H54 (cell line): ENCODE measurements around the gene NHSL2.

Experiments
- DNase-seq: peaks from one replicate; pipeline ENCODE4 v3.0.0; 2011; ENCODE audit warnings: low spot score, mixed read lengths; ENCODE audit not compliant: insufficient read length
- FAIRE-seq: peaks from 3 replicates; lab custom pipeline; 2011; peaks lifted over from hg19 to GRCh38; lab: Jason Lieb, UNC
- POLR2A ChIP-seq: IDR thresholded peaks from 2 replicates; pipeline ENCODE4 v1.6.1; 2011; ENCODE audit warnings: low read depth, mild to moderate bottlenecking, low read length

Gene NHSL2

DNA sequence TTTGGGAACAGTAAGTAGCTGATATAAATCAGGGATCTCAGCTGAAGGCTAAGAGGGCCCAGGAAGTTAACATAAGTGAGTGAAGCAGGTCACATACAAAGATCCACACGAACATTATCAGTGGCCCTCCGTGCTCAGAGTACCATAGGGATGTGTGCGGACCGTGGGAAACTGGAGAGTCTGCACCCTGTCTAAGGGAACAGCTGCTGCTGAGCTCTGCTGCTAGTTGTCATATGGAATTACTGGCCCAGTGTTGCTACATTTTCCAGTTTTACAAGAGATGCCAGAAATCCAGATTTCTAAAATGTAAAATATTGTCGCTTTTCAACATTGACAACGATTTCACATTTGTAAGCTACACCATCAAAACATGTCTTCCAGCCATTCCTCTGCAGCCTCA, 130.5 kb downstream of the NHSL2 start:
- DNase-seq, result no peak
- TF ChIP-seq POLR2A, result no peak
- no peak for FAIRE-seq

DNA sequence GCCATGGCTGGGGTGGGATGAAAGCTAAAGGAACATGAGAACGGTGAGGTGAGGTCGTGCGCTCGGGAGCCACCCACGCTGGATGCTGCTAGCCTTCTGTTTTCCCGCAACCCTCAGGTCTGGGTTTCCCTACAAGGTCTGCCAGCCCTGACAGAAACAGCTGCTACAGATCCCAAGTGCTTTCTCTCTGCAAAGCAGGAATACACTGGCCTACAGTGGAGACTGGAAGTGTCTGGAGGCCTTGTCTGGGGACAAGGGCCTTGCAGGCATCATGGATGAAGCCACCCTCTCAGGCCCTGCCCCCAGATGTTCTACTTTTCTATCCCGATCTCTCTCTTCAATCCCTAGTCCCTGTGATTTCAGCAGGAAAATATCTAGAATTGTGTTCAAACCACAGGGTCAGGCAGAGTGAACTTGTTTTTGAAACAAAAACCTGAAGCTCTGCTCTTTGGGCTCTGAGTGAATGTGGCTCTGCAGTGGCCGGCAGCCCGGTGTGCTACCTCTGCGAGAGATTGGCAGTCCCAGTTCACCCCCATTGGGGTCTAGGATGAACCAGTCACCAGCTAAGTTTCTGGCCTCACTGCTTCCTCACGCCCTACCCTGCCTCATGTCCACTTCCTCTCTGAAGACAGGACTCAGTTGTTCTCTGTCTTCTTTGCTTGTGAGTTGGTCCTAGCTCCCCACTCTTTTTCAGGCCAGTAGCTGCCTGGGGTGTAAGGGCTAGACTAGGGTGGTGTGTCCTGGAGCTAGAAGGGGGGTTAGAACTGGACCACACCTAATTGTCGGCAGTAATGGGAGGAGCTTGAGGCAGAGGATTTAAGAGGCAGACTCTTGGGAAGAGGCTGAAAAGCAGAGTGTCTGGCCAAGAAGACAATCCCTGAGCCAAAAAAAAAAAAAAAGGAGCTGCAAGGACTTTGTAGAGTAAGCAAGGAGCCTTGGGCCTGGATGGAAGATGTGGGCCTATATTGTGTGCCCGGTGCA, 131.5 kb downstream of the NHSL2 start:
- no peak for DNase-seq
- no peak for TF ChIP-seq POLR2A
- FAIRE-seq, result no peak

DNA sequence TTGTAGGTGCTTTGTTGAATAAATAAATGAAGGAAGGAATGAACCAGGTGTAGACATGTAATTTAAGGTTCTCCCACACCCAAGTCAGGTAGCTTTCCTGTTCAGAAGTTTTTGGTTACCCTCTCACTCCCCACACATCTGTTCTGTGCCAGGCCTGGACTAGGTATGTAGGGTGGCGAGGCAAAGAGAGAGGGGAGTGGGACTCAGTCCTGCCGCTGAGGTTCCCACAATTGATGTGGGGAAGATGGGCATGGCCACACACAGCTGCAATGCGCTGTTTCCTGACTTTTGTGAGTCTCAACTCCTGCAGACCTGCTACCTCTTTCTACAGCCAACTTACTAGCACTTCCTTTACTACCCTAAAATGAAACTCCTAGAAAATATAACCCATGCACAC, 132.2 kb downstream of the NHSL2 start:
- TF ChIP-seq POLR2A, result no peak
- FAIRE-seq (no peak), DNase-seq (no peak)

DNA sequence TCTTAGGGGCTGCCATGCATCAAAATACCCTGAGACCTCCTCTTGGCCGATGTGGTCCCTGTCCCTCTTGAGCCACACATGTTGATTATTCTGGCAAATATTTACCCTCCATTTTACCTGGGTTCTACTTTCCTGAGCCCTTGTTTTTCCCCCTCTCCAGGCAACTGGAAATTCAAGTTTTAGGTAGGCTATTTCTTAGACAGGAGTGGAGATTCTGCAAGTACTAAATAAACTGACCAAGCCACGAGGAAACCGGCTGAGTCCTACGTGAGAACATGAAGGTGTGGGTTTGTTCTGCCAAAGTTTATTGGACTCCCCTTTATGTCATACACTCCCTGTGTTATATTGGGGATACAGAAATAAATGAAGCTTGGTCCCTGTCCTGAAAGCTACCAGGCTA, 133.0 kb downstream of the NHSL2 start:
- DNase-seq (no peak), FAIRE-seq (no peak)
- TF ChIP-seq POLR2A, result no peak

DNA sequence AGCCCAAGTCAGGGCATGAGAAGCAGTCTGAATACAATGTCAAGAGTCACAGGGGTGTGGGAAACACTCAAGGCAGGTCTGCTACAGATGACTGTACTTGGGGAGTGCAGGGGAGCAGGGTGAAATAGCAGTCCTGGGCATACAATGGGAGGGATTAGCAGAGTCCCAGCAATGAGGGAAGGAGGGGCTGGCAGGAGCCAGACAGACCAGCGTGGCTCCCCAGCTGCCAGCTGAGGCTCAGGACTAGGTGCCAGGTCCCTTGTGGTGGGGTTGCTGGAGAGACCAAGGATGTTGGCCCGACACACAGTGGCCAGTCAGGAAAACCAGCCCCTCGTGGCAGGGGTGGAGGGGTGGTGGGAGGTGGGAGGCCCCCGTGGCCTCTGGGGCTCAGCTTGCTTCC, 134.5 kb downstream of the NHSL2 start:
- TF ChIP-seq POLR2A, result no peak
- DNase-seq, result no peak
- no peak for FAIRE-seq

DNA sequence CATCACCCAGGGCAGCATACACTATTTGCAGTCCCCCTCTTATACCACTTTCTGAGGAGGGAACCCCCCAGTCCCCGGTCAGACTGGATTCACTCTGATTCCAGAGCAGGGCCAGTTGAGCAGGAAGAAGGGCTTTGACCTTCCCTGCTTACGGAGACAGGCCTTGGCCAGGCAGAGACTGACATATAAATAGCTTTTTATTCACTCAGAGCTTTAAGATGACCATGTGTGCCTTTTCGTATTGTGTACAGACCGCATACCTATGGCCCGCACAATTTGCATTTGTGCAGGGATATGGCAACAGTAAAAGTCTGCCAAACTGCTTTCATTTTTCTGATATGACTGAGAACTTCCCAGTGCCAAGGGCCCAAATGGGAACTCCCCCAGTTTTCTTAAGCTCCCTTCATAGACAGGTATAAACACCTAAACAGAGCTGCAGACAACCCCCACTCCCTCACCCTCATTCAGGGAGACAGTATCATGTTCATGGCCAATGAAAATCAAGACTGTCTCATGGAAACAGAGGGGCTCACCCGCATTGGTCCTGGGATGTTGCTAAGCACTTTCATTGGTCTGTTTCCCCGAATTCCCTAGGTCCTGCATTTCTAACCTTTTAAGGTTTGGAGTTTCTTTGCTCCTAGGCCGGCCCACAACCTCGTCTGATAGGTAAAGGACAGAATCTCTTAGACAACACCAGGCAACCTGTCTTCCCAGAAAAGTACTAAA, 135.1 kb downstream of the NHSL2 start:
- DNase-seq (no peak), FAIRE-seq (no peak)
- TF ChIP-seq POLR2A, result no peak

DNA sequence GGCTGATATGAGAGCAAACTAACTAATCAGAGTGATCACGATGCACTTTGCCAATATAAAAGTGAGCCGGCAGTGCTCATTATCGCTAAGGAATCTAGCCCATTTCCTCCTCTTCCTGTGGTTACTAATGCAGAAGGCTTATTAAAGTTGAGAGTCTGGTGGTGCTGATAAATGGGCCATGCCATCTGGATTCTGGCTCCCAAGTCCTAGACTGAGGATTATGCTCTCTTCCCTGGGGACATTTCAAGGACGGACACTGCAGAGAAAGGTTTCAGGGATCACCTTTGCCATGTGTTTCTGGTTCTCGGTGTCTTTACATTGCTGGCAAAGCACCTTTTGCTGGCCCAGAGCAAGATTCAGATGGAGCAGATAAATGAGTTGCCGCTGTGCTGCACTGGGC, 135.8 kb downstream of the NHSL2 start:
- no peak for DNase-seq
- FAIRE-seq, result no peak

DNA sequence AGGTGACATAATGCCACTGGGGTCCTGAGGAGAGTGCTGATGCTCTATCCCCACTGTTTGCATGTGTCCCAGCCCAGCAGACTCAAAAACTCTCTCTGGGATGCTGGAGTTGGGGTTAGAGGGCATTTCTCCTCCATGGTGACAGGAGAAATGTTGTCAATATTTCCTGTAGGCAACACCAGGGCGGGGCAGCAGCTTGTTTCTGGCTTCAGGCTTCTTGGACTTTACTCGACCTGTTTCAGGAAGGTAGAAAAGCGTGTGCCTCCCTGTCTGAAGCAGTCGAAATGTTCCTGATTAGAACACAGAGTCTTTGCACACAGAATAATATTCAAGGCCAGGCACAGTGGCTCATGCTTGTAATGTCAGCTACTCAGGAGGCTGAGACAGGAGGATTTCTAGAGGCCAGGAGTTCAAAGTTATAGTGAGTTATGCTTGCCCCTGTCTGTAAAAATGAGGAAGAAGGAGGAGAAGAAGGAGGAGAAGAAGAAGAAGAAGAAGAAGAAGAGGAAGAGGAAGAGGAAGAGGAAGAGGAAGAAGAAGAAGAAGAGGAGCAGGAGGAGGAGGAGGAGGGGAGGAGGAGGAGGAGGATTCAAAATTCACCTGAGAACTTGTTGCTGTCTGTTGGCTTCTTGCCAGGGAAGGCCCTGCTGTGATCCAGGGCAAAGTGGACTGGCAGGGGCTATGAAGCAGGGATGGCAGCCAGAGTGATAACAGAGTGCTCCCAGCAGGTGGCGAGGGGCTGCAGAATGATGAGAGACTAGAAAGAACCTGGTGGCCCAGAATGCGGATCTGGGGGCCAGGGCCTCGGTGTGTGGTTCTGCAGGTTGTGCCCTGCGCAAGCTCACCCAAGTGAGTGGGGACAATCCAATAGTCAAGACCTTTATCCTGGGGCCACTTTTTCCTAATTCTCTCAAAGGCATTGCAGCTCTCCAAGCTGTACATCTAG, 138.1 kb downstream of the NHSL2 start:
- no peak for TF ChIP-seq POLR2A
- FAIRE-seq (no peak), DNase-seq (no peak)

More for the DNA sequence above, 135.8 kb downstream of the NHSL2 start:
- no peak for TF ChIP-seq POLR2A

DNA sequence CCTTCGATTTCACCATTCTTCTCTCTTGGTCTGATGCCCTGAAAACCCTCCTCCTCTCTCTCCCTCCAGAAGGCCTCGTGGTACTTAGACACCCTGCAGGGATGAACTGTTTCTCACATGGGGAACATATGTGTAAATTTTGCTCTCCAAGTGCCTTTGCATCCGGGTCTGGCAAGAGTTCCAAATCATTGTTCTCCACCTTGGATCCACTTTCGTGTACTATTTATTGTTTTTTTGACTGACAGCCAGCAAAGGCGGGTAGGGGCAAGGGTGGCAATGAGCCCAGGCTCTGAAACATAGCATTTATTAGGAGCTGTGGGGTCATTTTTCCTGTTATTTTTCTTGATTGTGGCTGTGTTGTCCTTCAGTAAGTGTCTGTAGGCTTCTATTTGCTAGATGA, 139.4 kb downstream of the NHSL2 start:
- FAIRE-seq (no peak), DNase-seq (no peak)
- TF ChIP-seq POLR2A, result no peak

DNA sequence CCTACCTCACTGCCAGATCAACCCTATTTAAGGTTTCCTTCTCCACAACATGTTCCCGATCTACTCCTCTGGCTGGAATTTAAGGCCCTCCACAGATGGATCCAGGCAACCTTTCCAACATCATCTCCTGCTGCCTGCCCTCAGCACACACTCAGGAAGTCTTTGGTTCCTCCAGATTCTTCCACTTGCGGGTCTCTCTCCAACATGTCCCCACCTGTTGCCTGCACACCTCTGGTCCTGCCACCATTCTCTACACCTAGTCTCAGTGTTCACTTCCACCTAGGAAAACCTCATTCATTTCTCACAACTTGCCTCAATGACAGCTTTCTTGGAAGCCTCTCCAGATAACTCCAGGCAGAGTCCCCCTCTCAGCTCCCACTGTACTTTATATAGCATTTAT, 140.9 kb downstream of the NHSL2 start:
- FAIRE-seq (no peak), DNase-seq (no peak)
- no peak for TF ChIP-seq POLR2A

DNA sequence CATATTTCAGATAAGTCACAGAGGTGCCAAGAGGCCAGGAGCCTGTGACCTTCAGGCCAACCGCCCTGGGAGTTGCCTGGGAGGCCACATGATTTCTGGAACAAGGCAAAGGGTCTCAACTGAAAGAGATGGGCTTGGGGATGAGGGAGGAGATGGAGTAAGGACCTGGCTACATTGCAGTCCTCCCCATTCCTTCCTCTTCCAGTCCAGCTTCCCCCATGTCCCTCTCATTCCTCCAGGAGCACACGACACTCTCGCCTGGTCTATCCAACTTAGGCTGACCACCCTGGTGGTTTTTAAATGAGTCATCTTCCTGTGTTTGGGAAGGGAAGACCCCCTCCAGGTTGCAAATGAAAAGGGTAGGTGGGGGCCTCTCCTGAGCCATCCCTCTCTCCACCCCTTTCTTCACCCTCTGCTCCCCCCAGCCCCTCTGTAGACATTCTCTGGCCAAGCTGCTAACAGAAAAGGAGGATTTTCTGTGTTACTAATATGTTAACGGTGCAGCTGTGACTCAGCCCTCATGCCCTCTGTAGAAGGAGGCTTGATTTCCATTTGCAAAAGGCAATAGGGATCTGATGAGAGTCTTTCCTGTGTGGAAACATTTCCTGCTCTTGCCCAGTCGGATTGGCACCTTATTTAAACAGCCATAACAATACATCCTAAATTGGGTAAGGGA, 141.9 kb downstream of the NHSL2 start:
- FAIRE-seq, result no peak
- DNase-seq, result no peak
- TF ChIP-seq POLR2A, result no peak

DNA sequence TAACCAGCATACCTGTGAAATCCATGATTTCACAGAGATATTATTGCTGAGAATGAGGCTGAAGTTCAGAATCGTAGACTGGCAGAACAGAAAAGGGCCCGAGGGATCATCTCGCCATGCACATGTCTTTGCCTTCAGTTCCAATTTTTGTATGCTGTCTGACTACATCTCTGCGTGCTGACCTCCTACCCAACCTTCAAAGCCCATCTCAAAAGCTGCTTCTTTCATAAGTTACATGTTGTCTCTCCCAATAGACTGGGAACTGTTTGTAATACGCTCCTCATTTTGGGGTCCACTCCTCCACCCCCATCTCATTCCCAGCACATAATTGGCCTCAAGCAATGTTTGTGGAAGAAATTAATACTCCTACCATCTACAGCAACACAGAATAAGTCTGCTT, 142.9 kb downstream of the NHSL2 start:
- TF ChIP-seq POLR2A, result no peak
- DNase-seq, result no peak
- FAIRE-seq, result no peak
